AG04450 (cell line): ENCODE data around the gene TEX261. TPM values are rescaled to one million over a fixed set of nuclear protein-coding genes. Genes with fewer than 3 reads are reported as not detected.
A peak's percentile ranks its signal among the peaks of the same experiment; 100 is the strongest.

ENCODE experiments used
- CTCF ChIA-PET: fragments of 300-600, 350-600 bp; formaldehyde crosslinking; extraction: SDS; loops from one replicate; lab custom pipeline; 2022; ENCODE audit warnings: antibody characterized with exemption, inconsistent platforms; lab: Charles Lee
- POLR2A ChIA-PET: fragments of 350-600 bp; formaldehyde crosslinking; extraction: SDS; loops from one replicate; lab custom pipeline; 2021; ENCODE audit warnings: antibody characterized with exemption, inconsistent platforms; lab: Yijun Ruan, JAX
- DNase-seq: peaks from one replicate; pipeline ENCODE4 v3.0.0-alpha.2; 2011; ENCODE audit warnings: low read depth, low spot score
- H3K27ac ChIP-seq: one replicate; pipeline ENCODE4 v1.5.1; 2012; ENCODE audit warnings: low read depth, low read length, control low read depth
- H3K27me3 ChIP-seq: one replicate; pipeline ENCODE4 v1.6.0; 2012; ENCODE audit warnings: low read length; ENCODE audit not compliant: control insufficient read depth, insufficient read depth
- H3K4me3 ChIP-seq: 2 replicates; pipeline ENCODE4 v1.5.1; 2011; ENCODE audit warnings: mild to moderate bottlenecking, low read depth, low read length, control low read depth
- H3K9me3 ChIP-seq: 2 replicates; pipeline ENCODE4 v1.5.1; 2012; ENCODE audit warnings: low read length; ENCODE audit not compliant: control insufficient read depth, insufficient read depth
- polyA plus RNA-seq: library from polyadenylated mRNA; depleted of rRNA; stranded (reverse); fragments of >200 nt; gene quantifications from 2 replicates; pipeline ENCODE4 v1.2.3, GENCODE V29; 2011
- TF ChIP-seq, protein P1 (sequence below): IDR thresholded peaks from 2 replicates; pipeline ENCODE4 v1.5.1; 2011; ENCODE audit warnings: low read depth, low read length, control low read depth, inconsistent platforms

The TEX261 gene
- polyA plus RNA-seq, 1 experiment, result 106 TPM

GRCh38 chr2:70964596-70965386 lies 29.9 kb downstream of the TEX261 start:
- peak; percentile 29 for DNase-seq
- ChIA-PET POLR2A (interaction anchor here (1.6 kb wide), 1 partner anchor 17 kb away, joined by 5 read pairs; no protein-coding TSS in a partner anchor), CTCF (interaction anchor here (0.6 to 5.2 kb wide), 21 partner anchors 9 to 335 kb away, joined by 3 to 46 read pairs (median 4); partner anchors contain the start of gene ANKRD53)
- TF ChIP-seq, protein P1, sequence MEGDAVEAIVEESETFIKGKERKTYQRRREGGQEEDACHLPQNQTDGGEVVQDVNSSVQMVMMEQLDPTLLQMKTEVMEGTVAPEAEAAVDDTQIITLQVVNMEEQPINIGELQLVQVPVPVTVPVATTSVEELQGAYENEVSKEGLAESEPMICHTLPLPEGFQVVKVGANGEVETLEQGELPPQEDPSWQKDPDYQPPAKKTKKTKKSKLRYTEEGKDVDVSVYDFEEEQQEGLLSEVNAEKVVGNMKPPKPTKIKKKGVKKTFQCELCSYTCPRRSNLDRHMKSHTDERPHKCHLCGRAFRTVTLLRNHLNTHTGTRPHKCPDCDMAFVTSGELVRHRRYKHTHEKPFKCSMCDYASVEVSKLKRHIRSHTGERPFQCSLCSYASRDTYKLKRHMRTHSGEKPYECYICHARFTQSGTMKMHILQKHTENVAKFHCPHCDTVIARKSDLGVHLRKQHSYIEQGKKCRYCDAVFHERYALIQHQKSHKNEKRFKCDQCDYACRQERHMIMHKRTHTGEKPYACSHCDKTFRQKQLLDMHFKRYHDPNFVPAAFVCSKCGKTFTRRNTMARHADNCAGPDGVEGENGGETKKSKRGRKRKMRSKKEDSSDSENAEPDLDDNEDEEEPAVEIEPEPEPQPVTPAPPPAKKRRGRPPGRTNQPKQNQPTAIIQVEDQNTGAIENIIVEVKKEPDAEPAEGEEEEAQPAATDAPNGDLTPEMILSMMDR, result peak; percentile 78
- Histone ChIP-seq H3K27me3 (peaks cover 9% of the 10 kb centered on the region), H3K9me3 (no peaks in the 10 kb centered on the region), H3K27ac (no peak overlapping the region), H3K4me3 (peak overlapping the region; percentile 60)

DNA sequence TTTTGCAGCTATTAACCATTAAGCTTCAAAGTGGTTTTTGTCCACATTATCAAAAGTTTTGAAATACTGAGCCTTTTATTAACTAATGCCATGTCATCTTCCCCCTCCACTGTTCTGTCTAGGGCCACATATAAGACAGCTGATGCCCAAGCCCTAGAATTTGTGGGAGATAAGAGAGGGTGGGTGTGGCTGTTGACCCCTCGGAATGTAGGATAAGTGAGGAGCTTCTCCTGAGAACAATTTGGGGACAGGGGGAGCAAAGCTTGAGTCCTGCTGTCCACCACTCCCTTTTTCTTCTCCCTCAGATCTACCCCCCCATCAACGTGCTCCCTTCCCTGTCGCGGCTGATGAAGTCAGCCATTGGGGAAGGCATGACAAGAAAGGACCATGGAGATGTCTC lies 30.5 kb downstream of the TEX261 start:
- TF ChIP-seq, protein P1, result no peak
- Histone ChIP-seq H3K27ac (no peak overlapping the region), H3K9me3 (no peaks in the 10 kb centered on the region), H3K27me3 (peaks cover 9% of the 10 kb centered on the region), H3K4me3 (no peak overlapping the region)
- no peak for DNase-seq
- ChIA-PET POLR2A (no interaction called here), CTCF (interaction anchor here (0.7 to 5.2 kb wide), 10 partner anchors 10 to 93 kb away, joined by 3 to 46 read pairs (median 10); partner anchors contain the start of gene ANKRD53)

GRCh38 chr2:70962885-70963878 lies 31.5 kb downstream of the TEX261 start:
- Histone ChIP-seq H3K27ac (no peak overlapping the region), H3K4me3 (no peak overlapping the region), H3K27me3 (peaks cover 5% of the 10 kb centered on the region), H3K9me3 (no peaks in the 10 kb centered on the region)
- POLR2A ChIA-PET, result no interaction called here
- DNase-seq, result no peak
- TF ChIP-seq, protein P1, result no peak
- CTCF ChIA-PET, result interaction anchor here (2.0 to 5.2 kb wide), 5 partner anchors 9 to 92 kb away, joined by 8 to 46 read pairs (median 22); partner anchors contain the start of gene ANKRD53

GRCh38 chr2:70962211-70962884 lies 32.3 kb downstream of the TEX261 start:
- Histone ChIP-seq H3K27me3 (peaks cover 5% of the 10 kb centered on the region), H3K4me3 (no peak overlapping the region), H3K27ac (no peak overlapping the region), H3K9me3 (no peaks in the 10 kb centered on the region)
- TF ChIP-seq, protein P1, result no peak
- no peak for DNase-seq
- POLR2A ChIA-PET, result no interaction called here
- CTCF ChIA-PET, result interaction anchor here (0.7 to 3.8 kb wide), 3 partner anchors 12 to 42 kb away, joined by 3 to 21 read pairs (median 4); no protein-coding TSS in a partner anchor
